ENCODE measurements around the gene C10orf90. TPM values are rescaled to one million over a fixed set of nuclear protein-coding genes. Genes with fewer than 3 reads are reported as not detected.

The C10orf90 gene
- total and polyA plus RNA-seq, 2 of the 8 experiments (the other 6 are each of a cell fraction or from before 2014, with no cell fraction given): 0.21 TPM; not detected in 1

- DNase-seq (ENCODE audit: low read depth in 1 of 2, low spot score in 2 of 2) (no peak), FAIRE-seq (no peak)
- Histone ChIP-seq H2BK15ac (ENCODE audit: low read length) (no peak overlapping the region), H3K4me1 (replicated peaks in 1 of 4; ENCODE audit: control insufficient read depth in 3 of 4, insufficient read depth in 4 of 4, low read length in 3 of 4) (peaks cover 0 to 3% (median 1%) of the 10 kb centered on the region in 4 experiments; a peak in 2 of 7 replicates), H3K4me2 (ENCODE audit: insufficient read depth in 1 of 2, low read depth in 2 of 2, low read length in 2 of 2) (no peak overlapping the region), H3K14ac (ENCODE audit: insufficient read length) (no peak overlapping the region), H3K79me2 (ENCODE audit: control insufficient read depth in 1 of 2, insufficient read depth in 2 of 2, low read length in 2 of 2) (no peaks in the 10 kb centered on the region), H4K20me1 (replicated peaks in 1 of 2; ENCODE audit: control insufficient read depth in 1 of 2, insufficient read depth in 2 of 2, low read length in 2 of 2) (no peaks in the 10 kb centered on the region), H3K18ac (ENCODE audit: extremely low read depth, low read length) (no peak overlapping the region), H4K91ac (replicated peaks; ENCODE audit: insufficient read length, low read length) (no peak overlapping the region), H3K23ac (ENCODE audit: insufficient read length) (no peak overlapping the region), H3K36me3 (ENCODE audit: control insufficient read depth in 2 of 4, insufficient read depth in 4 of 4, low read length in 3 of 4) (no peaks in the 10 kb centered on the region), H2BK20ac (ENCODE audit: low read length) (no peak overlapping the region), H2AFZ (ENCODE audit: low read length) (no peak overlapping the region), H3K27ac (ENCODE audit: low read depth, low read length) (no peak overlapping the region), H3K4ac (replicated peaks; ENCODE audit: insufficient read length, low read depth, low read length) (no peak overlapping the region), H2AK5ac (ENCODE audit: low read depth, low read length) (no peak overlapping the region), H3K23me2 (ENCODE audit: low read depth, low read length) (no peaks in the 10 kb centered on the region), H4K8ac (ENCODE audit: extremely low read depth, insufficient read depth, low read length) (no peak overlapping the region), H2BK12ac (ENCODE audit: low read depth, low read length) (no peak overlapping the region), H2BK120ac (replicated peaks; ENCODE audit: low read depth, low read length) (no peak overlapping the region), H3K79me1 (ENCODE audit: low read depth, low read length) (no peaks in the 10 kb centered on the region), H3K9me3 (ENCODE audit: insufficient read depth in 2 of 2, low read depth in 1 of 2, low read length in 1 of 2) (no peaks in the 10 kb centered on the region), H3K27me3 (replicated peaks in 1 of 4; ENCODE audit: control insufficient read depth in 3 of 4, extremely low read depth in 1 of 4, insufficient read depth in 3 of 4, low read length in 3 of 4) (no peaks in the 10 kb centered on the region), H3K4me3 (ENCODE audit: extremely low read depth in 1 of 4, insufficient read depth in 2 of 4, low read depth in 3 of 4, low read length in 4 of 4) (no peak overlapping the region), H3K56ac (replicated peaks; ENCODE audit: insufficient read length, low read depth, low read length) (no peak overlapping the region), H3K9ac (replicated peaks in 1 of 4; ENCODE audit: extremely low read depth in 1 of 4, low read depth in 3 of 4, low read length in 3 of 4) (no peak overlapping the region), H2BK5ac (ENCODE audit: low read depth, low read length) (no peak overlapping the region), H4K5ac (ENCODE audit: insufficient read length, low read depth, low read length) (no peak overlapping the region)
- WGBS, 2 experiments (ENCODE audit: extremely low coverage in 1 of 2, insufficient coverage in 1 of 2, insufficient read length in 1 of 2, insufficient replicate concordance in 2 of 2, low coverage in 1 of 2, low lambda C conversion rate in 2 of 2, missing lambda C conversion rate in 1 of 2): 62% methylated on average over 5 of the region's 5 CpGs; no CpG with 5 or more reads in 1 of the 2 experiments
- POLR2A ChIA-PET (ENCODE audit: partially characterized antibody): interaction anchor here (0.6 kb wide), 1 partner anchor 348 kb away, joined by 4 read pairs; no protein-coding TSS in a partner anchor
- CTCF ChIA-PET (ENCODE audit: partially characterized antibody): interaction anchor here (1.2 kb wide), 1 partner anchor 9 kb away, joined by 3 read pairs; no protein-coding TSS in a partner anchor
- TF ChIP-seq CREB1 (IDR thresholded peaks at IDR 0.05) (no peak), RAD21 (IDR thresholded peaks at IDR 0.05 in 1 of 2, conservative IDR thresholded peaks at IDR 0.05 in 1 of 2; ENCODE audit: low read depth in 2 of 2, low read length in 2 of 2) (no peak), EGR1 (IDR thresholded peaks at IDR 0.05; ENCODE audit: borderline replicate concordance, low read depth, low read length) (no peak), KDM5A (IDR thresholded peaks at IDR 0.05; ENCODE audit: low read length) (no peak), TAF7 (optimal IDR thresholded peaks at IDR 0.05; ENCODE audit: borderline replicate concordance, low read depth, low read length) (no peak), SUZ12 (IDR thresholded peaks at IDR 0.05; ENCODE audit: low read length) (no peak), ATF2 (IDR thresholded peaks at IDR 0.05; ENCODE audit: low read length) (no peak), JUND (IDR thresholded peaks at IDR 0.05; ENCODE audit: low read length) (no peak)
These were observed 34.6 kb upstream of the C10orf90 start for GRCh38 chr10:126705131-126705530.

All from H1 (cell line).